Measurements from ENCODE around the gene NTS. TPM values are rescaled to one million over a fixed set of nuclear protein-coding genes. Genes with fewer than 3 reads are reported as not detected.

Gene NTS, protein sequence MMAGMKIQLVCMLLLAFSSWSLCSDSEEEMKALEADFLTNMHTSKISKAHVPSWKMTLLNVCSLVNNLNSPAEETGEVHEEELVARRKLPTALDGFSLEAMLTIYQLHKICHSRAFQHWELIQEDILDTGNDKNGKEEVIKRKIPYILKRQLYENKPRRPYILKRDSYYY
- total RNA-seq = 0.51 TPM in 1 of 2 replicates, not detected in the other

DNA sequence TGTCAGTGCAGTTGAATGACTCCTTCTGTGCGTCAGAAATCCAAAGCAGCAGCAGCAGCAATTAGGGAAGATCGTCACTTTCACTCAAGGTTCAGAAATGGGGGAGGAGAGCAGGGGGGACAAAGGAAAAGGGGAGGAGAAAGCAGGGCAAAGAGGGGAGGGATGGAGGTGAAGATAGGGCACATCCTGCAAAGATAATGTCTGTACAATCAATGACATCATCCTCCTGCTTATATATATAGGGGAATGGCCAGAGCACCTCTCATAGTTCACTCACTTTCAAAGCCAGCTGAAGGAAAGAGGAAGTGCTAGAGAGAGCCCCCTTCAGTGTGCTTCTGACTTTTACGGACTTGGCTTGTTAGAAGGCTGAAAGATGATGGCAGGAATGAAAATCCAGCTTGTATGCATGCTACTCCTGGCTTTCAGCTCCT, at the start of gene NTS:
NTS (plus strand) TSS at position 265 of the 431 bp plus-strand sequence; CDS start at position 374, 109 bp downstream.
- no peak for TF ChIP-seq CTCF (conservative IDR thresholded peaks at IDR 0.05; ENCODE audit: low read depth, low read length)
- no peak within 1 kb of the TSS for H3K4me3 ChIP-seq (ENCODE audit: low read depth, low read length)
- DNase-seq (ENCODE audit: low read depth) = no peak

DNA sequence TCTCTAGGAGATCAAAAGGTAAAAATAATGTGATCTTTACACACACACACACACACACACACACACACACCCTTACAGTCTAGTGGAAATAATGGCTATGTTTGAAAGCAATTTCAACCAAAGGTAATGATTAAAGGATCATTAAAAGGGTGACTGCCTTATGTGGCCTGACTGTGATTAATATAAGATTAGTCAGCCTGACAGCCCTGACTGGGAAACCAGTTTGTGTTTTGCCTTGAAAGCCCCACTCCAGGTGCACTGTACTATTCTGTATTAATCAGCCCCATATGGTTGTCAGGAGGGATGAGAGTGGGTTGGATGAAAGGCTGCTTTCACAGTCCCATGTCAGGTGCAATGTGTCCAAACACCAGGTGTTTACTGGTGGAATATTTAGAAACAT, 48.3 kb upstream of the NTS start:
- DNase-seq (ENCODE audit: low read depth) = peak; percentile 88
- H3K4me3 ChIP-seq (ENCODE audit: low read depth, low read length) = no peak overlapping the region
- no peak for TF ChIP-seq CTCF (conservative IDR thresholded peaks at IDR 0.05; ENCODE audit: low read depth, low read length)

DNA sequence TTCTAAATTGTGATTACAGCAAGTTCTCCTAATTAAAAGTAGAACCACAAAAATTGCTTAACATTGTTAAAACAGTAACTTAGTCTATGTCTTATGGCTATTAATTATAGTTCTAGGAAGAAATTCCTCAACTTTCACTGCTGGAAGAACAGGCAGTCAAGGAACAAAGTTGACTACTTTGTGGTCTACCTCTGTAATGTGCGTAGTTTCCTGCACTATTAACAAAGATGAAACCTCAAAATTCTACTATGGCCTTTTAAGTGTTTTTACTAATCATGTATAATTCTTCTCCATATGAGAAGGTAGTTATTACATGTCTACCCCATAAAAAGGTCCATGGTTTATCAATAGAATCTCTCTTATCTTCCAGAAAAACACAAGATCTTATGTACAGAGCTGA, 45.5 kb upstream of the NTS start:
- H3K4me3 ChIP-seq (ENCODE audit: low read depth, low read length) = no peak overlapping the region
- TF ChIP-seq CTCF (conservative IDR thresholded peaks at IDR 0.05; ENCODE audit: low read depth, low read length) = no peak
- no peak for DNase-seq (ENCODE audit: low read depth)

DNA sequence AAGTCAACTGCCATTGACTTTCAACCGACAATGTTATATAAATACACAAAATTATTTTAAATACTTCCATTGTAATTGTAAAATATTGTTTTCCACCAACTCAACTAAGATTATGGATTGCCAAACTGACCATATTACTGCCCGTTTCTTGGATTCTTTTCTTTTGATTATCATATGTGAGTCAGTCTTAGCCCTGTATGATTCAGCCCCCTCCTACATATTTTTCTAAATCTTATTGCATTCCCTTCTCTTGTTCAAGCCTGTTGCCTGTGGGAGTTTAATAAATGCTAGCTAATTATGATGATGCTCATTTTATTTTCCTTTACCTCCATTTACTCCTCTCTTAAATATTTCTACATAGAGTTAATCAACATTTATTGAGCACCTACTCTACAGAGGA, 44.7 kb upstream of the NTS start:
- H3K4me3 ChIP-seq (ENCODE audit: low read depth, low read length) = no peak overlapping the region
- no peak for TF ChIP-seq CTCF (conservative IDR thresholded peaks at IDR 0.05; ENCODE audit: low read depth, low read length)
- DNase-seq (ENCODE audit: low read depth) = no peak

GRCh38 chr12:85831327-85831990, 42.6 kb upstream of the NTS start:
- no peak for DNase-seq (ENCODE audit: low read depth)
- TF ChIP-seq CTCF (conservative IDR thresholded peaks at IDR 0.05; ENCODE audit: low read depth, low read length) = no peak
- H3K4me3 ChIP-seq (ENCODE audit: low read depth, low read length) = no peak overlapping the region

- no peak overlapping the region for H3K4me3 ChIP-seq (ENCODE audit: low read depth, low read length)
- no peak for DNase-seq (ENCODE audit: low read depth)
- no peak for TF ChIP-seq CTCF (conservative IDR thresholded peaks at IDR 0.05; ENCODE audit: low read depth, low read length)
These were observed 40.5 kb upstream of the NTS start for GRCh38 chr12:85833579-85833978.

- peak overlapping the region; percentile 73 for H3K4me3 ChIP-seq (ENCODE audit: low read depth, low read length)
- TF ChIP-seq CTCF (conservative IDR thresholded peaks at IDR 0.05; ENCODE audit: low read depth, low read length) = no peak
- no peak for DNase-seq (ENCODE audit: low read depth)
These were observed 39.7 kb upstream of the NTS start for GRCh38 chr12:85834378-85834777.

All from epithelial cell of proximal tubule (primary cell).